ENCODE results near the gene PDLIM3. TPM values are rescaled to one million over a fixed set of nuclear protein-coding genes. Genes with fewer than 3 reads are reported as not detected.

The PDLIM3 gene
- total and polyA plus RNA-seq, 9 of the 15 experiments (the other 6 are each of a cell fraction or from before 2014, with no cell fraction given), result 0.06 TPM; not detected in 8

DNA sequence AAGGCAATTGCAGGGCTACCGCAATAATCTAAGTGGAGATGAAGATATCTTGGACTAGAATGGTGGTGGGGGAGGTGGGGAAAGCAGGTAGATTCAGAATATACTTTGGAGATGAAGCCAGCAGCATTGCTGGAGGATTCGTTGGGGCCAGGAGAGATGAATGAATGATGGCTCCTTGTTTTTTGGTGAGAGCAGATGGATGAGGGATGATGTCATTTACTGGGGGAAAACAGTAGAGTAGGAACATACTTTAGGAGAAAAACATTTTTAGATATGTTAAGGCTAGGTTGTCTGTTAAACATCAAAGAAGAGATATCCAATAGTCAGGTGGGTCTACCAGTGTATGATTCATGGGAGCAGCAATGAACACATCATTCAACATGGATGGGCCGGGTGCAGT, 69.6 kb downstream of the PDLIM3 start (continued):
- TF ChIP-seq ZNF318 (IDR thresholded peaks at IDR 0.05; ENCODE audit: borderline replicate concordance in 1 of 2, low read depth in 1 of 2), result no peak

DNA sequence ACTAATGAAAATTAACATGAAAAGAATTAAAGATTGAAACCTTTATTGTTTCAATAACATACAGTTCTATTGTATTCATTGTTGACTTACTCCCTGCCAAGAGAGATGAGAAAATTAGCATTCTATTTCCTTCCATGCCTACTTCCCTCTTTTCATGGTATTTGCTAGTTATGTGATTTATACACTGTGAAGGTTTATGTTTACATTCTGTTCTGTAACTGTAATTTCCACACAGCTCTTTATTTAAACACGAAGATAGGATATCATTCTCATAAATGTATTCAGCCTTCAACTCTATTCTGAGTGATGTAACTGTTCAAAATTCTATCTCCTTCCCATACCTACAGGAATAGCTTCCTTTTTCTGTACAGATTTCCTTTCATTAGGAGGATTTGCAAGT, 70.4 kb downstream of the PDLIM3 start:
- H3K79me2 ChIP-seq (ENCODE audit: control insufficient read depth, insufficient read depth, low read length), result no peaks in the 10 kb centered on the region
- H3K9ac ChIP-seq (ENCODE audit: insufficient read depth in 1 of 2, low read depth in 2 of 2, low read length in 2 of 2), result no peak overlapping the region
- CTCF ChIA-PET (ENCODE audit: low intra/inter-chr PET ratio), result no interaction called here
- H3K9me1 ChIP-seq (ENCODE audit: control insufficient read depth, insufficient read depth, low read length), result no peaks in the 10 kb centered on the region
- DNase-seq (ENCODE audit: extremely low read depth in 1 of 4, low spot score in 3 of 4) (no peak), ATAC-seq (no peak), FAIRE-seq (no peak)
- H3K4me1 ChIP-seq (replicated peaks in 1 of 2; ENCODE audit: control insufficient read depth in 2 of 2, insufficient read depth in 2 of 2, low read length in 2 of 2), result no peaks in the 10 kb centered on the region; a peak in 1 of 5 replicates
- H3K4me2 ChIP-seq (ENCODE audit: insufficient read depth, low read length), result no peak overlapping the region
- TF ChIP-seq SRF (CRISPR knock-in tag; IDR thresholded peaks at IDR 0.05) (no peak), ZNF586 (CRISPR knock-in tag; conservative IDR thresholded peaks at IDR 0.05) (no peak), ZNF311 (CRISPR knock-in tag; IDR thresholded peaks at IDR 0.05) (no peak), ZNF583 (CRISPR knock-in tag; IDR thresholded peaks at IDR 0.05) (no peak), XRCC3 (IDR thresholded peaks at IDR 0.05) (no peak), ATF7 (IDR thresholded peaks at IDR 0.05) (no peak)
- TF ChIP-seq, protein P1, sequence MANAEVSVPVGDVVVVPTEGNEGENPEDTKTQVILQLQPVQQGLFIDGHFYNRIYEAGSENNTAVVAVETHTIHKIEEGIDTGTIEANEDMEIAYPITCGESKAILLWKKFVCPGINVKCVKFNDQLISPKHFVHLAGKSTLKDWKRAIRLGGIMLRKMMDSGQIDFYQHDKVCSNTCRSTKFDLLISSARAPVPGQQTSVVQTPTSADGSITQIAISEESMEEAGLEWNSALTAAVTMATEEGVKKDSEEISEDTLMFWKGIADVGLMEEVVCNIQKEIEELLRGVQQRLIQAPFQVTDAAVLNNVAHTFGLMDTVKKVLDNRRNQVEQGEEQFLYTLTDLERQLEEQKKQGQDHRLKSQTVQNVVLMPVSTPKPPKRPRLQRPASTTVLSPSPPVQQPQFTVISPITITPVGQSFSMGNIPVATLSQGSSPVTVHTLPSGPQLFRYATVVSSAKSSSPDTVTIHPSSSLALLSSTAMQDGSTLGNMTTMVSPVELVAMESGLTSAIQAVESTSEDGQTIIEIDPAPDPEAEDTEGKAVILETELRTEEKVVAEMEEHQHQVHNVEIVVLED (CRISPR knock-in tag; IDR thresholded peaks at IDR 0.05), result no peak
- H3K36me3 ChIP-seq (ENCODE audit: control insufficient read depth, insufficient read depth, low read length), result no peaks in the 10 kb centered on the region
- BruUV-seq (replicated peaks), result no TSS peak
- POLR2A ChIA-PET, result interaction anchor here (1.3 kb wide), 1 partner anchor 322 kb away, joined by 4 read pairs; the partner anchor contains the start of gene SLC25A4
- intact Hi-C loops (cut with micrococcal nuclease), result loop anchor here (5.0 kb wide), 1 partner anchor 572 kb away; no protein-coding TSS in a partner anchor
- peaks cover 2% of the 10 kb centered on the region; the same call in 1 of the 2 replicates for H3K9me3 ChIP-seq (replicated peaks; ENCODE audit: control insufficient read depth, insufficient read depth, low read depth, low read length)
- no peak overlapping the region for H3K4me3 ChIP-seq
- in situ Hi-C loops (cut with MboI), result no loop called here
- no peak overlapping the region for H3K27ac ChIP-seq (ENCODE audit: extremely low read depth, low read depth, low read length)
- H2AFZ ChIP-seq (ENCODE audit: low read depth, low read length), result no peak overlapping the region
- no peaks in the 10 kb centered on the region for H4K20me1 ChIP-seq (replicated peaks; ENCODE audit: control insufficient read depth, insufficient read depth, low read length)
- H3K27me3 ChIP-seq (ENCODE audit: control insufficient read depth in 2 of 2, insufficient read depth in 2 of 2, low read length in 2 of 2), result peaks cover 55 to 60% of the 10 kb centered on the region in 2 experiments
- WGBS (ENCODE audit: insufficient coverage, low coverage, missing lambda C conversion rate), result 0% methylated on average over 1 of the region's 1 CpG

Measured in K562 (cell line).